ENCODE measurements around the gene ZC3H12D.

Gene ZC3H12D

DNA sequence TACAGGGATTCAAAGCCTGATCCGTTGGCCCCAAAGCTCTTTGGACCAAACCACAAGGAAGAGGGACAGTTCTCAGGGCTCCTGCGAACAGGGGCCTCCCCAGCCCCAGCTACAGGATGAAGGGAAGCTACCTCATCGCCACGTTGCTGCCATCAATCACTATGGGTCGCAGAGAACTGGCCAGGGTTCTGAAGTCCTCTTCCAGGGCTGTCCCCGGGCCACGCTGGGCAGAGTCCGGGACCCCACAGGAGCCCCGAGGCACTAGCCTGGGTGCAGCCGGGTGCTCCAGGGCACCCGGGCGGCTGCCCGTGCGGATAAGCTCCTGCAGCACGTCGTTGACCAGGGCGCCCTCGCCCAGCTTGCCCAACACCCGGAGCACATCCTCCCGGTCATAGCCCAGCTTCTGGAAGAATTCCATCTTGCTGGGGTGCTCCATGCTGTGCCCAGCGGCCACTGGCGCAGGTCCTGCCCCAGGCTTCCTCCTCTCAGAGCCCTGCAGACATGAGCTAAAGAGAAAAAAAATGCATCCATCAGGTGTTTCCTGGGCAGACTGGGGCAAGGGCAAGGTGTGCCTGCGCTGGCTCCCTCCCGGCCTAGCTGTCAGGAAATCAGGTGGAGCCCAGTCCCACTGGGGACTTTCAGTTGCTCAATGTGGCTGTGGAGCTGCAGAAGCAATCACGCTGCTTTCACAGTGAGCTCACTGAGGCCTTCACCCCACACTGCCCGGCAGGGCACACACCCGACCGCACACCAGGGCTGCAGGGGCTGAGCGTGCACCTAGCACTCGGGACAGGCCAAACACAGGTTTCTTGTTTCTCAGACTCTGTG is 10.5 kb downstream of the ZC3H12D start:
- H2AFZ ChIP-seq (ENCODE audit: low read length) = no peak overlapping the region

GRCh38 chr6:149473080-149474052 is 11.4 kb downstream of the ZC3H12D start:
- Histone ChIP-seq H3K4me1 (ENCODE audit: insufficient read depth, low read length, severe bottlenecking) (peaks cover 98% of the 10 kb centered on the region), H3K27me3 (ENCODE audit: insufficient read depth, low read length) (no peaks in the 10 kb centered on the region), H3F3A (ENCODE audit: insufficient read depth, low read length) (no peaks in the 10 kb centered on the region), H3K4me2 (ENCODE audit: low read length) (peak overlapping the region; percentile 71), H4K20me1 (ENCODE audit: insufficient read depth, low read length) (no peaks in the 10 kb centered on the region), H3K27ac (ENCODE audit: low read depth, low read length, poor library complexity, severe bottlenecking) (peak overlapping the region; percentile 99), H3K4me3 (ENCODE audit: low read depth, low read length, poor library complexity, severe bottlenecking) (peak overlapping the region; percentile 46), H3K9me2 (ENCODE audit: low read depth, low read length) (no peaks in the 10 kb centered on the region), H2AFZ (ENCODE audit: low read length) (no peak overlapping the region), H3K36me3 (ENCODE audit: insufficient read depth, low read length) (peaks cover 33% of the 10 kb centered on the region), H3K9ac (ENCODE audit: low read length) (peak overlapping the region; percentile 50; the same call in 1 of the 2 replicates), H3K9me3 (ENCODE audit: low read length) (no peaks in the 10 kb centered on the region), H3K79me2 (ENCODE audit: insufficient read depth, low read length) (no peaks in the 10 kb centered on the region)
- peak; percentile 42; the same call in 1 of the 2 replicates for TF ChIP-seq CTCF (IDR thresholded peaks at IDR 0.05; ENCODE audit: low read length)
- no peak for TF ChIP-seq EZH2 (IDR thresholded peaks at IDR 0.05; ENCODE audit: borderline replicate concordance, low read length)

More for the DNA sequence above, 10.5 kb downstream of the ZC3H12D start:
- Histone ChIP-seq H3K4me3 (ENCODE audit: low read depth, low read length, poor library complexity, severe bottlenecking) (peak overlapping the region; percentile 46), H3K4me1 (ENCODE audit: insufficient read depth, low read length, severe bottlenecking) (peaks cover 98% of the 10 kb centered on the region), H3K79me2 (ENCODE audit: insufficient read depth, low read length) (peaks cover 4% of the 10 kb centered on the region; the same call in 1 of the 2 replicates), H3K27me3 (ENCODE audit: insufficient read depth, low read length) (no peaks in the 10 kb centered on the region), H3F3A (ENCODE audit: insufficient read depth, low read length) (no peaks in the 10 kb centered on the region), H4K20me1 (ENCODE audit: insufficient read depth, low read length) (no peaks in the 10 kb centered on the region), H3K27ac (ENCODE audit: low read depth, low read length, poor library complexity, severe bottlenecking) (peak overlapping the region; percentile 99), H3K9ac (ENCODE audit: low read length) (peak overlapping the region; percentile 50; the same call in 1 of the 2 replicates), H3K4me2 (ENCODE audit: low read length) (peak overlapping the region; percentile 71), H3K9me2 (ENCODE audit: low read depth, low read length) (no peaks in the 10 kb centered on the region), H3K36me3 (ENCODE audit: insufficient read depth, low read length) (peaks cover 32% of the 10 kb centered on the region), H3K9me3 (ENCODE audit: low read length) (no peaks in the 10 kb centered on the region)
- no peak for TF ChIP-seq CTCF (IDR thresholded peaks at IDR 0.05; ENCODE audit: low read length)
- no peak for TF ChIP-seq EZH2 (IDR thresholded peaks at IDR 0.05; ENCODE audit: borderline replicate concordance, low read length)

DNA sequence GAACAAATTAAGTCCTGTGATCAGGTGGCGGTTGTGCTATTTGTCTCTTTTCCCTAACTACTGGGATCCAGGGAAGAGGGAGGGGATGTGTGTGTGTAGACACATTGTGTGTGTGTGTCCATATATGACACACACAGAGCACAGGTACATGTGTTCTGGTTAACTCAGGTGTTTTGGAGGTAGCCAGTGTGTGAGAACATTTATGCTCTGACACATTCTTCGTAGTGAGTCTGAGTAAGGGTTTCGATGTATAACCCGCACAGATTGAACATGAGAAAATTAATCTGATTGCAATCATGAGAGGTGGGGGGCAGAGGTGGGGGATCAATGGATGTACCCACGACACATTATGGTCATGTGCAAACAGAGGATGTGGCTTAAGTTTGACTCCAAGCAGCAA is 12.6 kb downstream of the ZC3H12D start:
- peaks cover 33% of the 10 kb centered on the region for H3K36me3 ChIP-seq (ENCODE audit: insufficient read depth, low read length)
- no peaks in the 10 kb centered on the region for H4K20me1 ChIP-seq (ENCODE audit: insufficient read depth, low read length)
- H3K27me3 ChIP-seq (ENCODE audit: insufficient read depth, low read length) = no peaks in the 10 kb centered on the region
- H3K4me3 ChIP-seq (ENCODE audit: low read depth, low read length, poor library complexity, severe bottlenecking) = no peak overlapping the region
- no peaks in the 10 kb centered on the region for H3K9me3 ChIP-seq (ENCODE audit: low read length)
- peak overlapping the region; percentile 99 for H3K27ac ChIP-seq (ENCODE audit: low read depth, low read length, poor library complexity, severe bottlenecking)
- H3K9me2 ChIP-seq (ENCODE audit: low read depth, low read length) = no peaks in the 10 kb centered on the region
- H3K79me2 ChIP-seq (ENCODE audit: insufficient read depth, low read length) = no peaks in the 10 kb centered on the region
- no peak overlapping the region for H2AFZ ChIP-seq (ENCODE audit: low read length)
- H3K4me1 ChIP-seq (ENCODE audit: insufficient read depth, low read length, severe bottlenecking) = peaks cover 100% of the 10 kb centered on the region
- H3K9ac ChIP-seq (ENCODE audit: low read length) = peak overlapping the region; percentile 50; the same call in 1 of the 2 replicates
- no peak for TF ChIP-seq CTCF (IDR thresholded peaks at IDR 0.05; ENCODE audit: low read length)
- TF ChIP-seq EZH2 (IDR thresholded peaks at IDR 0.05; ENCODE audit: borderline replicate concordance, low read length) = no peak
- peak overlapping the region; percentile 71; the same call in 1 of the 2 replicates for H3K4me2 ChIP-seq (ENCODE audit: low read length)
- no peaks in the 10 kb centered on the region for H3F3A ChIP-seq (ENCODE audit: insufficient read depth, low read length)

Data from OCI-LY1 (cell line).